HG02852 (cell line): ENCODE results near the gene ZCRB1.
"Not testable (repeated sequence)": the region's sequence is repeated elsewhere in the genome, so short reads cannot be mapped to it uniquely, and the experiment has no call there.

Experiments used
- ATAC-seq: cut with Tn5 transposase; IDR thresholded peaks from one replicate; pipeline ENCODE4 v1.9.1; 2021; ENCODE audit warnings: mild to moderate bottlenecking, moderate library complexity; ENCODE audit not compliant: unreplicated experiment

Gene ZCRB1

DNA sequence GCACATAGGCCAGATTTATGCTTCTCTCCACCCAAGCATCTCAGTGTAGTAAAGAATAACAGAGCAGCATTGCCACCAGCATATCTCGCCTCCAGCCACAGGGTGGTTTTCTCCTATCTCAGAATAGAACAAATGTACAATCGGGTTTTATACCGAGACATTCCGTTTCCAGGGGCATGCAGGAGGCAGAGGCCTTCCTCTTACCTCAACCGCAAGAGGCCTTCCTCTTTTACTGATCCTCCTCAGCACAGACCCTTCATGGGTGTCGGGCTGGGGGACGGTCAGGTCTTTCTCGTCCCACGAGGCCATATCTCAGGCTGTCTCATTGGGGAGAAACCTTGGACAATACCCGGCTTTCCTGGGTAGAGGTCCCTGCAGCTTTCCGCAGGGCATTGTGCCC lies 4.2 kb upstream of the ZCRB1 start:
- not testable (repeated sequence) for ATAC-seq

DNA sequence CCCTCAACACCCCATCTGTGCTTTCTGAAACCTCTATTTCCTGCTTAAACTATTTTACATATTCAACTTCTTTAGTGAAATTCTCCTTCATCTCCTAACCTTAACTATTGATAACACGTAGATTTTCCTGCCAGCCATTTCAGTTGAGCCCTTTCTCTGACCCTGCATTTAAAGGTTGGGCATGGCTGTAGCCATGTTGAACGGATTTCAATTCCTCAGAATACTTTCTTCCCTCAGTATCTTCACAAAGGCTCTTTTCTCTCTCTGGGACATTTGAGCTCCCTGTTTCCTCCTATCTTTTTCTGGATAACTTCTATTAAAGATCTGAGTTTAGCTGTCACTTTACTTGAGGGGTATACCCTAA lies 1.3 kb upstream of the ZCRB1 start:
- no peak for ATAC-seq

DNA sequence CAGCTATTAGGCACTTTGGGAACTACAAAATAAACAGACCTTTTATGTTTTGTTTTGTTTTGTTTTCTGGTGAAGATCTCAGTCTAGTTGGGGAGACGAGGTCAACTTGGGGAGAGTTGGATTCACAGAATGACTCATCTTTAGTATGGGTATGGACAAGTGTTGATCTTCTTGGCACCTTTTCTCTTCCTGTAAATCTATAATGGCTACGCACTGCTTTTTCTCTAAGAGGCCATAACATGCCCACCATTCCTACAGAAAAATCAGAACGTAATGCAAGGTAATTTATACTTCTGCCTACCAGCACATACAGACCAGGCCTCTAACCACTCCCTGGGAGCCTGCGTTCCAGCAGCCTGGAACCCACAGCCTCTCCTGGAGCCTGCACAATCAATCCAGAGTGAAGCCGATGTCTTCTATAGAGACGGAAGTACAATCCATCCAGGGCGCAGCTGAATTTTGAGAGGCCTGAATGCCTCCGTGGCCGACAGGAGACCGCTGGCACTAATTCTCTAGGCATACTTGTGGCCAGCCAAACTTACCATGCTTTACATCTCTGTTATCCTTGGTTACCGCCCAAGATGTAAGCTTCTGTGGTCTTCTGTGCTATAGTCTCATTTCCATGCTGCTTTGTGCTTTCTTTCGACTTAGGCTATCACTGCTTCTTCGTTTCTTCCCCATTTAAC lies 790 bp upstream of the ZCRB1 start:
- ATAC-seq = peak; percentile 21

DNA sequence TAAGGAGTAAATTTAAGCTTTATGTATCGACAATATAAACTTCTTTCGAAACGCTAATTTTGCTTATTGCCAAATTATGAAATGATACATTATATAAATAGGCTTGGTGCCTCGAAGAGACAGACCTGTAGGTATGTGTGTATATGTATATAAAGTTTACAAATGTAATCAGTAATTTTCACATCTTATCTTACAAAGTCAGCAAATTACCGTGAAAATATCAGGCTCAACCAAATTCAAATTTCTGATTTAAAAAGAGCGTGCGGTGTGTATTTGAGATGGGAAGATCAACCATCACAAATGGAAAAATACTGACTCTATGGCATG lies 605 bp downstream of the ZCRB1 start:
- ATAC-seq = no peak

DNA sequence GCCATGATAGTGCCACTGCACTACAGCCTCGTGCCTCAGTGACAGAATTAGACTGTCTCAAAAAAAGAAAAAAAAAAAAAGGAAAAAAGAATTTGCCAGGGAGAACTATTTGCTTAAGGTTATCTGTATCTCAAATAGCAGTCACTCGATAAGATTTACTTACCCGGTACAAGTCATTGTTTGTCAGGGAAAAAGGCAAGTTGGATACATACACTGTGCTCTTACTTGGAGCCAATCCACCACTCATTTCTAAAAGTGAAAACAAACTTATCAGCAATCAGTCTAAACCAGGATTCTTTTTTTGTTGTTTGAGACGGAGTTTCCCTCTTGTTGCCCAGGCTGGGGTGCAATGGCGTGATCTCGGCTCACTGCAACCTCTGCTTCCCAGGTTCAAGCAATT lies 2.0 kb downstream of the ZCRB1 start:
- no peak for ATAC-seq

DNA sequence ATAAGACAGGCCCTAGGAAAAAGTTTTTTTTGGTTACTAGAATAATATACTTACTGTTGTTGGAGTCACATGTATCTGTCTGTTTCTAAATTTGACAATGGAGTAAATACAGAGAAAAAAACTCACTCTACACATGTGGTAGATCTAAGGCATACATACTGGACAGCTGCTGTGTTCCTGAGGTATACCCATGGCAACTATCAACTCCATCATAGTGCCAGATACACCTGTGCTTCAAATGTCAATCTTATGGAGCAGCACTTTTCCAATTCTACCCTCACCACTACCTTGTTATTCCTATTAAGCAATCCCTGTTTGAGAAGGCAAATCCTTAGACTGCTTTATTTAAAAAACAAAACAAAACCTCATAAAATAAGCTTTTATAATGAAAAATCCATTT lies 3.3 kb downstream of the ZCRB1 start:
- ATAC-seq = no peak

DNA sequence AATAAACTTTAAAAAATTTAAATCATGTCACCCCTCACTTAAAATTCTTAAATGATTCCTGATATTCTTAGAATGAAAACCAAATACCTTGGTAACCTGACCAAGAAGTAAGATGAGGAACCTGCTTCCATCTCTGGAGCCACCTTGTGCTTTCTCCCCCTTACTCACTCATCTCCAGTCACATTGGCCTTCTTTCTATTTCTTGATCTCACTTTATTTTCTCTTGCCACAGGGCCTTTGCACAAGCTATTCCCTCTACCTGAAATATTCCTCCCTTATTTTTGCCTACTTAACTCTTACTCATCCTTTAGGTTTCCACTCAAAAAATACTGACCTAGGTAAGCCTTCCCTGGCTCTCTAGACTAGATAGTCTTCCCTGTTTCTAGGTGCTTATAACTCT lies 5.1 kb downstream of the ZCRB1 start:
- no peak for ATAC-seq

DNA sequence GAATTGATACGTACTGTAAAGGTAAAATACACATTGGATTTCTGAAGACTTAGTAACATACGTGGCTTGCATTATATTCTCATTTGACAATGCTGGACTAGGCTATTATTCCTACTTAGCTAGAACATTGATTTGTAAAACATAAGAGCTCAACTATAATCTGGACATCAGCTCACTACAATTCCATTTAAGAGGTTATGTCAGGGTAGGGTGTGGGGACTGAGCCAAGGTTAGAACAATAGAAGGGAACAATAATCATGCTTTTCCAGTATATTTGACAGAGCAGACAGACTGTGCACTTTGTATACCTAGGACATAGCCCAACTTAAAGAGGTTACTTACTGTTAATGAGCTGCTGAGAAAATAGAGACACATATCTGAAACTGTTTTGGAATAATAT lies 10.8 kb downstream of the ZCRB1 start:
- no peak for ATAC-seq

DNA sequence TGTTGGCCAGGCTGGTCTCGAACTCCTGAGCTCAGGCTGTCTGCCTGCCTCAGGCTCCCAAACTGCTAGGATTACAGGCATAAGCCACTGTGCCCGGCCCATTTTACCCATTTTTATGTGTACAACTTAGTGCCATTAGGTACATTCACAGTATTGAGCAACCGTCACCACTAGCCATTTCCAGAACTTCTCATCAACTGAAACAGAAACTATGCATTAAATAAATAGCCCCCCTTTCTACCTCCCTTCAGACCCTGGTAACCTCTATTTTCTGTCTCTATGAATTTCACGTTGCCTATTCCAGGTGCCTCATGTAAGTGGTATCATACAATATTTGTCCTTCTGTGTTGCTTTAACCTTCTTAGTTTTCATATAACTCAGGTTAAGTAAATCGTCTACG lies 15.9 kb downstream of the ZCRB1 start:
- no peak for ATAC-seq

DNA sequence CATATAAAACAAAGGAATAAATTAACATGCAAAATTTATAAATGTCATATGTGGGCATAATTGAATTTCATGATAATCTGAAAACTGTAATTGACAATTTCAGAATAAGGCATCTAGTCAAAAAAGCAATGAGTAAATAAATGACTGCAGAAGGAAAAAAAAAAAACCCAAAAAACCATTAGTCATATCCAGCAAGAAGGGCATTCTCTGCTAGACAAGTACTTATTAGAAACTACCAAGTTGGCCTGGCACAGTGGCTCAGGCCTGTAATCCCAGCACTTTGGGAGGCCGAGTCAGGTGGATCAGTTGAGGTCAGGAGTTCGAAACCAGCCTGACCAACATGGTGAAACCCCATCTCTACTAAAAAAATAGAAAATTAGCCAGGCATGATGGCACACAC lies 17.5 kb downstream of the ZCRB1 start:
- no peak for ATAC-seq

DNA sequence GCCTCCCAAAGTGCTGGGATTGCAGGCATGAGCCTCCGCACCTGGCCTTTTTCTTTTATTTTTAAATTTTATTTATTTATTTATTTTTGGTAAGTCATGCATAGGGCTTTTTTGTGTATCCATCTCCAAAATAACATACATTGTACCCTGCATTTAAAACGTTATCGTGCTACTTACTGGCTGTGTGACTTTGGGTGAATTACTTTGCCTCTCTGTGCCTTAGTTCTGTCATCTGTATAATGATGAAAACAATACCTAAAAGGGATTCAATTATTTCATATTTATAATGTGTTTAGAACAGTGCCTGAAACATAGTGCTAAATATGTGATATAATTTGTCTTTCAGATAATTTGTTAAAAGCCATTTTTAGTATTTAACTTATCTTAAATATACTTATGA lies 19.6 kb downstream of the ZCRB1 start:
- ATAC-seq = no peak

DNA sequence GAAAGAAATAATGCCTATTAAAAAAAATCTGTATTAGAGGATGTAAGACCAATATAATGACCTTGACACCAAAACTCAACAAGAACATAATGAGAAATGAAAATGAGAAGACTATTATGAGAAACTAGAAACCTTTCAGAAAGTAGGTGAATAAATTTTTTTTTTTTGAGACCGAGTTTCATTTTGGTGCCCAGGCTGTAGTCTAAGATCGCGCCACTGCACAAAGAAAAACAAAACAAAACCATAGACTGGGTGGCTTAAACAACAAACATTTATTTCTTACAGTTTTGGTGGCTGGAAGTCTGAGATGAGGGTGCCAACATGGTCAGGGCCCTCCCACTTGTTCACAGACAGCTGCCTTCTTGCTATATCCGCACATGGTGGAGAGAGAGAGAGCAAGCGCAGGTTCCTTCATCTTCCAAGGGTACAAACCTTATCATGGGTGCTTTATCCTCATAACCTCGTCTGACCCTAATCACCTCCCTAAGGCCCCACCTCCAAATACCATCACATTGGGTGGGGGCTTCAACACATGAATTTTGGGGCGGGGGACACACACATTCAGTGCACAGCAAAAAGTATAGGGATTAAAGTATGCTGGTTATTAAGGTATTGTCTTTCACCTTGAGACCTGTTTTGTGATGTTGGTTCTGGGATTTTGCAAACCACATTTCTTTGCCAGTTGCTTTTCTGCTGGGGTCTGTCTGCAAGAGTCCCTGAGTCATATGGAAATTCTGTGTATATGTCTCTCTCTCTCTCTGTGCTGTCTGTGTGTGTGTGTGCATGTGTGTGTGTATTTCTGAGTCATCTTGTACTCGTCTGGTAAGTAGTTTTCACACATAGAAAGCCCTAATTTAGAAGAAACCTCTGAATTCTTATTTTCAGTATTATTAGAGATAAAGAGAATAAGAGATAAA lies 26.2 kb downstream of the ZCRB1 start:
- ATAC-seq = peak; percentile 86

DNA sequence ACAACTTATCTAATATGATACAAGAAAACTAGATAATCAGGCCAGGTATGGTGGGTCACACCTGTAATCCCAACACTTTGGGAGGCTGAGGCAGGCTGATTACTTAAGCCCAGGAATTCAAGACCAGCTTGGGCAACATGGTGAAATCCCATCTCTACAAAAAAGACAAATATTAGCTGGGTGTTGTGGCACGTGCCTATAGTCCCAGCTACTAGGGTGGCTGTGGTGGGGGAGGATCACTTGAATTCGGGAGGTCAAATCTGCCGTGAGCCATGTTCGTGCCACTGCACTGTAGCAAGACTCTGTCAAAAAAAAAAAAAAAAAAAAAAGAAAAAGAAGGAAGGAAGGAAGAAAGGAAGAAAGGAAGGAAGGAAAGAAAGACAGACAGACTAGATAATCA lies 27.0 kb downstream of the ZCRB1 start:
- no peak for ATAC-seq

DNA sequence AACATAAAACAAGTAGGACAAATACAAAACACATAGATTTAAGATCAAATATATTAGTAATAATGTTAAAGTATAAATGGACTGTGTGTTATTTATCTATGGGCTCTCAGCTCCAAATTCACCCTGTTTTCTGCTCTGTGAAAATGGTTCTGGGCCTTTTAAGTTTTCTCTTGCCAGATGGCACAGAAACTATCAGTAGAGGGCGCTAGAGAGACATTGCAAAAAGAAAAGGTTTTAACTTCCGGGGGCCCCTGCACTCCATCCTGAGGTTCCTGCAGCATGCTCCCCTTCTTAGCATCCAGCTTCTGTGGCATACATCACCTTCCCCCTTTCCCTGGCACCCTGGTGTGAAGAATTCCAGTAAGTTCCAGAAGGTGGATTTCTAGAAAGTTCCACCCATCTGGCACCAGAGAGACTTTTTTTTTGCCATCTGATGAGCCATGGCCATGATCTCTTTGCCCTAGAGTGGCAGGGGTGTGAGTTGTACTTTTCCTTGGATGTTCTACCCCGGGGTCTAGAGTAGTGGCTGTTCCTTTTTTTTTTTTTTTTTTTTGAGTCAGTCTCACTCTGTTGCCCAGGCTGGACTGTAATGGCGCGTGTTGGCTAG lies 29.3 kb downstream of the ZCRB1 start:
- ATAC-seq = no peak

DNA sequence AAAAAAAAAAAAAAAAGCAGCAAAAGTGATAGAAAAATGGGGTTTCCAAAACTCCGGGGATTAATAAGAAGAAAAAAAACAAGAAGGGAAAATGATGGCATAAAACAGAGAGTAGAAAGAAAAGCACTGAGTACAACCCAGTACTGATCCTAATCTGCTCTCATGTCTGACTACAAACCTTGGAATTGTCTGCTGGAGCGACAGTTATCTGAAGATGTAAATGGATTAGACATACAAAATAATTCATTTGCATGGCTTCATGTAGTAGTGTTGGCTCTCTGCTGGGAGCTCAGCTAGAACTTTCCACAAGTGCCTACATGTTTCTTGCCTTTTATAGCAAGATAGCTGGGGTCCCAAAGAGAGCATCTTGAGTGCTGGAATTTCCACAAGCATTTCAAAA lies 34.2 kb downstream of the ZCRB1 start:
- ATAC-seq = no peak

DNA sequence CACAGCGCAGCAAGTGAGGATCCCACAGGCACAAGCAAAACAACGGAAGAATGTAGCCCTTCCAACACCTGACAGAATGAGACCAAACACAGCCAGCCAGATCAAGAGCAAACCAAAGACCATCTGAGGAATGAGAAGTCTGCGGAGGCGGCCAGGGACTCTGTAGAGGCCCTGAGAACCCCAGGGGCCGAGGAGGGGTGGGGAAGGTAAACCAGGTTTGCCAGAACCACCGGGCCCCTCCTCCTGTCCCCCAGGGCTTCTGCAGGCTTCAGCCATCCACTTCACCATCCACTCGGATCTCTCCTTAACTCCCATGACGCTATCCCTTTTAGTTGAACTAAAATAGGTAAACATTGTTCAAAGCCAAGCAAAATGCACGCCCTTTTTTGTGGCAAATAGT lies 37.4 kb downstream of the ZCRB1 start:
- ATAC-seq = no peak

DNA sequence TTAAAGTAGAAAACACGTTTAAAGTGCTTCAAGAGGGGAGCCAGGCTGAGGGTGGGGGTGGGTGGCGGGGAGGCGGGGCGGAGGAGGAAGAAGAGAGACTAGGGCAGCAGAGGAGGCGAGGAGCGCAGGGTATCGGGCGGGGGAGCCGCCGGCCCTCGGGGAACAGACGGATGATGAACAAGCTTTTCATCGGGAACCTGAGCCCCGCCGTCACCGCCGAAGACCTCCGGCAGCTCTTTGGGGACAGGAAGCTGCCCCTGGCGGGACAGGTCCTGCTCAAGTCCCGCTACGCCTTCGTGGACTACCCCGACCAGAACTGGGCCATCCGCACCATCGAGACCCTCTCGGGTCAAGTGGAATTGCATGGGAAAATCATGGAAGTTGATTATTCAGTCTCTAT lies 39.2 kb downstream of the ZCRB1 start:
- ATAC-seq = no peak

DNA sequence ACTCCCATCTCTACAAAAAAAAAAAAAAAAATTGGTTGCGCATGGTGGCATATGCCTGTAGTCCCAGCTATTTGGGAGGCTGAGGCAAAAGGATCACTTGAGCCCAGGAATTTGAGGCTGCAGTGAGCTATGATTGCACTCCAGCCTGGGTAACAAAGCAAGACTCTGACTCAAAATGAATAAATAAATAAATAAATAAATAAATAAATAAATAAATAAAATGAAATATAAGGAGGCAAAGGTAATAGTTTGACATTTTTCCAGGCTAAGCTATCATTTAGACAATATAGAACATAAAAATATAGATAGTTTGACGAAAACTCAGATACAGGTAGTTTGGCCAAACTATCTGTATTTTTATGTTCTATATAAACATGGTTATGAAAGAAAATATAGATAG lies 40.5 kb downstream of the ZCRB1 start:
- ATAC-seq = no peak

DNA sequence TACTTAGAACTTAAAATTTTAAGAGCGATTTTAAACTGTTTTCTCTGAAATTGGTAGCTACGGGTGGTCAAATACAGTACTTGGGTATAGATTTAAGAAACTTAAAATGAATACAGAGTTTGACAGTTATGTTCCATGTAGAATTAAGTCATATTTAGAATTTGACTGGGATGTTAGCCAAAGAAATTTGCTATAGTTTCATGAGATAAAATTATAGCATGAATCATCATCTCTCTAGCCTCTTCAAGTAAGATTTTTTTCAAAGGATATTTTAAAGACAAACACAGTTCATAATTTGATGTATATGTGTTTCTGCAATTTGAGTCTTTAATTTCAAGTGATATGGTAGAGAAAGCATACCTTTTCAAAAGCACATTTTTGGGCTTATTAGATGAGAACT lies 41.0 kb downstream of the ZCRB1 start:
- ATAC-seq = no peak

DNA sequence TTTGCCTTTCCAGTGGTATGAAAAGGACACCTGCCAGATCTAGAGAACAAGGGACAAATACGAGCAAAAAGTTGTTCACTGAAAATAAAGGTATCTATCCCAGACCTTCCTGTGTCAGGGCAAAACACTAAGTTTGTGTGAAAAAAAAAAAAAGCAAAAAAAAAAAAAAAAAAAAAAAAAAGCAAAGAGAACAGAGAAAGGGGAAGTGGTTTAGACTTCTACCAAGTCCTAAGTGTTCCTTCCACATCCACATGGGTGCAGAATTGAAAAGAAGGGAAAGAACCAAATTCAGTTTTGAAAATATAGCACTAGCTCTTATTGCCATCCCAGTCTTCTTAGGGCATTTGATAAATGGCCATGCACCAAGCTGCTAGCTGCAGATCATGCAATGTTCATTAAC lies 41.7 kb downstream of the ZCRB1 start:
- ATAC-seq = peak; percentile 51

DNA sequence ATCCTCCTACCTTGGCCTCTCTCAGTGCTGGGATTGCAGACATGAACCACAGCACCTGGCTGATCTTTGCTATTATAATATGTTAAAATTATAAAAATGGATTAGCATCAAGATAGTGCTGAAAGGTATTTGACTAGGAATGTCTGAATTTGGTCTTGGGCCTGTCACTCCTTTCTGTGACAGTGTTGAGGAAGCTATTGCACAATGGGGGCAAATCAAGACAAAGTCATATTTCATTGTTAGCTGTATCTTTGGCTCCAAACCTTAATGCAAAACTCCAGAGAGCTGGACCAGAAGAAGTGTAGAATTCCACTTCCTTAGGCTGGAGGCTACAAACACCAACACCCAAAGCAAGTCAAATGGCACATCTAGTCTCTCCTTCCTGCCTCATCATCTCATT lies 42.2 kb downstream of the ZCRB1 start:
- ATAC-seq = peak; percentile 25

DNA sequence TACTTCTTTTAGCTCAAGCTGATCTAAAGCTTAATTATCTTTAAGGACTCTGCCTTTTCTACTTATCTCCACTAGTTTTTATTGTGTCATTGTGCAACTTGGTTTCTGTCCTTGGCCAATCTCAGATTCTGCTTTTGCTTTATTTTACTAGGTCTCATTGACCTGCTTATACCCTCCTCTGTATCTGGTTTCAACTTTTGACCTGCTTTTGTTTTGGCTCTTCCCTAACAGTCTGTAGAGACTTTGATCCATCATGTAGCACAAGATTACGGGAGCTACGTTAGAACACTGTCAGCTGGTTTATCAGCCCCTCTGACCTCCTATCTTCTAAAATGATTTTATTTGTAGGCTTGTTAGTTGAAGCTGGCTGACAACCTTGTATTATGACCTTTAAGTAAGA lies 43.6 kb downstream of the ZCRB1 start:
- ATAC-seq = no peak
